Measurements from ENCODE around the gene TACR1.
"Not testable (repeated sequence)": the region's sequence is repeated elsewhere in the genome, so short reads cannot be mapped to it uniquely, and the experiment has no call there.

The TACR1 gene

GRCh38 chr2:75079575-75079974 is 119.7 kb downstream of the TACR1 start:
- DNase-seq: no peak

GRCh38 chr2:75077909-75078308 is 121.4 kb downstream of the TACR1 start:
- DNase-seq: no peak

GRCh38 chr2:75076088-75076487 is 123.2 kb downstream of the TACR1 start:
- DNase-seq: no peak

- no peak for DNase-seq
Observed at GRCh38 chr2:75074708-75075107, 124.6 kb downstream of the TACR1 start.

- DNase-seq: no peak
Observed at GRCh38 chr2:75074228-75074627, 125.1 kb downstream of the TACR1 start.

- no peak for DNase-seq
Observed at GRCh38 chr2:75071766-75072165, 127.6 kb downstream of the TACR1 start.

GRCh38 chr2:75068546-75068945 is 130.8 kb downstream of the TACR1 start:
- DNase-seq: no peak

GRCh38 chr2:75067506-75067905 is 131.8 kb downstream of the TACR1 start:
- no peak for DNase-seq

GRCh38 chr2:75066121-75066902 is 133.0 kb downstream of the TACR1 start:
- no peak for DNase-seq

- peak in 1 of 2 experiments; percentile 4 for DNase-seq
Observed at GRCh38 chr2:75065402-75066008, 133.8 kb downstream of the TACR1 start.

- DNase-seq: peak; percentile 59 to 66
Observed at GRCh38 chr2:75064691-75065396, 134.5 kb downstream of the TACR1 start.

GRCh38 chr2:75063906-75064305 is 135.4 kb downstream of the TACR1 start:
- no peak for DNase-seq

- DNase-seq: no peak
Observed at GRCh38 chr2:75058427-75058826, 140.9 kb downstream of the TACR1 start.

GRCh38 chr2:75057150-75057549 is 142.2 kb downstream of the TACR1 start:
- not testable (repeated sequence) for DNase-seq

- no peak for DNase-seq
Observed at GRCh38 chr2:75055820-75056675, 143.3 kb downstream of the TACR1 start.

- DNase-seq: no peak
Observed at GRCh38 chr2:75055142-75055819, 144.0 kb downstream of the TACR1 start.

- DNase-seq: no peak
Observed at GRCh38 chr2:75054296-75054695, 145.0 kb downstream of the TACR1 start.

GRCh38 chr2:75053484-75054112 is 145.7 kb downstream of the TACR1 start:
- DNase-seq: peak in 1 of 2 experiments; percentile 8

GRCh38 chr2:75047992-75048625 is 151.2 kb downstream of the TACR1 start:
- DNase-seq: no peak

GRCh38 chr2:75047189-75047991 is 151.9 kb downstream of the TACR1 start:
- DNase-seq: no peak

All from activated CD4-positive, alpha-beta T cell treated with anti-CD3 and anti-CD28 coated beads, Interleukin-2, amount 50 U/mL, for 48 hours (primary cell).